K562 (cell line): Measurements from ENCODE around the gene GMIP. TPM values are rescaled to one million over a fixed set of nuclear protein-coding genes. Genes with fewer than 3 reads are reported as not detected.

Source experiments
- ATAC-seq: fragments of 200-7000 bp; cut with Tn5 transposase; 3 replicates; pipeline ENCODE4 v1.9.1; 2020; ENCODE audit warnings: moderate library complexity
- BruUV-seq: library from RNA; stranded (reverse); fragments of 400-500 nt; replicated peaks from 2 replicates; lab custom pipeline; 2021; lab: Mats Ljungman, UMichigan
- CTCF ChIA-PET: fragments of 300-600 bp; formaldehyde crosslinking; extraction: SDS; loops from one replicate; lab custom pipeline; 2021; ENCODE audit warnings: low intra/inter-chr PET ratio; lab: Yijun Ruan, JAX
- POLR2A ChIA-PET: fragments of 300-600, 350-650 bp; sonication (Branson Sonifier 250); formaldehyde crosslinking; extraction: SDS; loops from one replicate; lab custom pipeline; 2021; ENCODE audit warnings: antibody characterized with exemption, inconsistent platforms; lab: Yijun Ruan, JAX
- DNase-seq, 4 experiments: peaks; one replicate each; pipeline versions ENCODE4 v3.0.0 to v3.0.0-alpha.2; 2011 to 2018; ENCODE audit warnings: low spot score in 3 of 4, mixed read lengths in 3 of 4; ENCODE audit errors: extremely low read depth in 1 of 4
- FAIRE-seq: peaks from 2 replicates; lab custom pipeline; 2011; peaks lifted over from hg19 to GRCh38; lab: Jason Lieb, UNC
- H2AFZ ChIP-seq: 2 replicates; pipeline ENCODE4 v1.6.0; 2011; ENCODE audit warnings: low read depth, low read length, control low read depth, inconsistent platforms
- H3K27ac ChIP-seq: fragments of 200-600 bp; 3 replicates; pipeline ENCODE4 v1.8.0; 2011; ENCODE audit warnings: low read depth, mild to moderate bottlenecking, control low read depth, inconsistent platforms, low read length, moderate library complexity, mixed read lengths; ENCODE audit errors: extremely low read depth
- H3K27me3 ChIP-seq, 2 experiments: fragments of 300-600 bp in 1 of 2; 2 replicates in 1 of 2; 3 replicates in 1 of 2; pipeline versions ENCODE4 v1.6.0 to v1.8.0; 2011; ENCODE audit warnings: inconsistent platforms in 2 of 2, low read length in 2 of 2, mild to moderate bottlenecking in 1 of 2, mixed read lengths in 1 of 2, moderate library complexity in 1 of 2; ENCODE audit not compliant: control insufficient read depth in 2 of 2, insufficient read depth in 2 of 2
- H3K36me3 ChIP-seq: fragments of 300-600 bp; 3 replicates; pipeline ENCODE4 v1.8.0; 2011; ENCODE audit warnings: mild to moderate bottlenecking, low read length, inconsistent platforms; ENCODE audit not compliant: control insufficient read depth, insufficient read depth
- H3K4me1 ChIP-seq, 2 experiments: fragments of 200-600 bp in 1 of 2; replicated peaks in 1 of 2; 2 replicates in 1 of 2; 3 replicates in 1 of 2; pipeline versions ENCODE4 v1.5.1 to v1.8.0; 2011; ENCODE audit warnings: inconsistent platforms in 2 of 2, low read length in 2 of 2, mild to moderate bottlenecking in 1 of 2, mixed read lengths in 1 of 2, moderate library complexity in 1 of 2; ENCODE audit not compliant: control insufficient read depth in 2 of 2, insufficient read depth in 2 of 2
- H3K4me2 ChIP-seq: 2 replicates; pipeline ENCODE4 v1.6.1; 2011; ENCODE audit warnings: low read length, control low read depth, inconsistent platforms, mixed read lengths; ENCODE audit not compliant: insufficient read depth
- H3K4me3 ChIP-seq: fragments of 200-600 bp; sonication (generic), shearing (Covaris generic); 2 replicates; pipeline ENCODE4 v1.5.1; 2016; ENCODE audit warnings: control low read depth, inconsistent platforms
- H3K79me2 ChIP-seq: fragments of 200-600 bp; 3 replicates; pipeline ENCODE4 v1.8.0; 2011; ENCODE audit warnings: low read length, inconsistent platforms; ENCODE audit not compliant: control insufficient read depth, insufficient read depth
- H3K9ac ChIP-seq, 2 experiments: 2 replicates each; pipeline versions ENCODE4 v1.6.0 to v1.6.1; 2011; ENCODE audit warnings: low read depth in 2 of 2, low read length in 2 of 2, control low read depth in 1 of 2, inconsistent platforms in 1 of 2, mild to moderate bottlenecking in 1 of 2, mixed read lengths in 1 of 2; ENCODE audit not compliant: insufficient read depth in 1 of 2
- H3K9me1 ChIP-seq: one replicate; pipeline ENCODE4 v1.6.0; 2011; ENCODE audit warnings: inconsistent platforms, mild to moderate bottlenecking, low read length, moderate library complexity; ENCODE audit not compliant: control insufficient read depth, insufficient read depth
- H3K9me3 ChIP-seq: replicated peaks from 2 replicates; pipeline ENCODE4 v1.5.1; 2011; ENCODE audit warnings: low read depth, low read length, inconsistent platforms; ENCODE audit not compliant: control insufficient read depth, insufficient read depth
- H4K20me1 ChIP-seq: replicated peaks from 2 replicates; pipeline ENCODE4 v1.6.1; 2011; ENCODE audit warnings: low read length, inconsistent platforms, mixed read lengths; ENCODE audit not compliant: control insufficient read depth, insufficient read depth
- POLR2G ChIP-seq: fragments of 200-400 bp; formaldehyde crosslinking; IDR thresholded peaks from 2 replicates; pipeline ENCODE4 v1.6.1; 2017; ENCODE audit warnings: low read depth, mild to moderate bottlenecking, antibody characterized with exemption, low read length, moderate library complexity
- RBM15 ChIP-seq: fragments of 200-400 bp; formaldehyde crosslinking; IDR thresholded peaks from 2 replicates; pipeline ENCODE4 v1.6.1; 2018; ENCODE audit warnings: mild to moderate bottlenecking, low read length, moderate library complexity; ENCODE audit not compliant: insufficient read depth
- WGBS: fragments of 100-300 bp; shearing (Covaris generic); methylation state at CpG from one replicate; pipeline ENCODE4 v1.1.6; 2016; ENCODE audit warnings: low coverage, mixed read lengths; ENCODE audit not compliant: insufficient coverage; ENCODE audit errors: missing lambda C conversion rate; 5-methylcytosine and 5-hydroxymethylcytosine counted together
- in situ Hi-C: fragments of 300-500 bp; cut with MboI; formaldehyde crosslinking; loops from 4 replicates; pipeline ENCODE4 v1.15.0; 2018; ENCODE audit warnings: inconsistent platforms, mixed read lengths
- intact Hi-C: fragments of 100-400 bp; cut with micrococcal nuclease; formaldehyde crosslinking; loops from 2 replicates; pipeline ENCODE4 v1.14.2; 2022
- polyA plus RNA-seq, 8 experiments: library from polyadenylated mRNA; depleted of rRNA in 4 of 8; stranded (reverse) in 5 of 8; unstranded in 3 of 8; fragments of >200 nt; fragmentation: Nextera tagmentation in 2 of 8; fragmentation: Illumina TruSeq in 1 of 8; extraction: Ambion mirVana in 2 of 8; extraction: Trizol in 1 of 8; gene quantifications; 2 replicates each; pipeline versions ENCODE4 v1.2.1 to v1.2.3, GENCODE V29; 2011 to 2014; ENCODE audit warnings: inconsistent platforms in 1 of 8, missing spikeins in 1 of 8
- total RNA-seq, 7 experiments: library from RNA; depleted of rRNA in 6 of 7; stranded (reverse); fragments of >200 nt in 6 of 7; fragmentation: Illumina TruSeq in 2 of 7; extraction: Trizol in 2 of 7; gene quantifications; 2 replicates each; pipeline versions ENCODE4 v1.2.1 to v1.2.3, GENCODE V29; 2011 to 2021; ENCODE audit warnings: low replicate concordance in 1 of 7
- TF ChIP-seq, protein P1 (sequence below): sonication (generic); formaldehyde crosslinking; IDR thresholded peaks from 2 replicates; pipeline ENCODE4 v1.8.1; 2023; ENCODE audit warnings: mild to moderate bottlenecking, missing genetic modification reagents

GMIP gene
- total and polyA plus RNA-seq, 9 of the 15 experiments (the other 6 are each of a cell fraction or from before 2014, with no cell fraction given), result 0.14 to 15.8 (median 3.2) TPM

DNA sequence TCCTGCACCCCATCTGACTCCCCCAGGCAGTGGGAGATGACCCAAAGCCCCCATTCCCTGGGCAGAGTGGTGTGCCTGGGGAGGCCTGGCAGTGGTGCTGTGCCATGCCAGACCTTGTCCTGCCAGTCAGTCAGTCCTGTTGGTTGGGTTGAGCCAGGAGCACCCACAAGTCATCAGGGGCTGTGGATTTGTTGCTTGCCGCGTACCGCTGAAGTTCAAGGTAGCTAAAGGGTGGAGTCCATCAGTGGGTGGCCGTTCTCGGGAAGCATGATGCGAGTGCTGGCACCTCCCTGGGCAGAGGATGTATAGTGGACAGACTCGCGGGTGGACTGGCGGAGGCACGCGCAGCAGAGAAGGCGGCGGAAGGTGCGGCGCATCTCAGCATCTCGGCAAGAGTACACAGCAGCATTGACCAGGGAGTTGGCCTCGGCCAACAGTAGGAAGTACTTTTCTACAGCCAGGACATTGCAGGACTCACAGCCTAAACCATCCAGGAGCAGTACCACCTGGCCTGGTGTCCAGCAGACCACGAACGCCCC is 19.4 kb downstream of the GMIP start:
- no peak overlapping the region for H3K4me2 ChIP-seq
- intact Hi-C loops (no loop called here), in situ Hi-C loops (no loop called here)
- no peak overlapping the region for H2AFZ ChIP-seq
- no peak overlapping the region for H3K4me3 ChIP-seq
- H3K27ac ChIP-seq, result no peak overlapping the region
- 81% methylated on average over 17 of the region's 19 CpGs for WGBS
- no peaks in the 10 kb centered on the region for H3K79me2 ChIP-seq
- ChIA-PET POLR2A (interaction anchor here (1.0 kb wide), 1 partner anchor 9 kb away, joined by 4 read pairs; no protein-coding TSS in a partner anchor), CTCF (no interaction called here)
- ATAC-seq (no peak), DNase-seq (no peak), FAIRE-seq (no peak)
- no peaks in the 10 kb centered on the region for H4K20me1 ChIP-seq
- no peaks in the 10 kb centered on the region for H3K9me1 ChIP-seq
- TF ChIP-seq, protein P1, sequence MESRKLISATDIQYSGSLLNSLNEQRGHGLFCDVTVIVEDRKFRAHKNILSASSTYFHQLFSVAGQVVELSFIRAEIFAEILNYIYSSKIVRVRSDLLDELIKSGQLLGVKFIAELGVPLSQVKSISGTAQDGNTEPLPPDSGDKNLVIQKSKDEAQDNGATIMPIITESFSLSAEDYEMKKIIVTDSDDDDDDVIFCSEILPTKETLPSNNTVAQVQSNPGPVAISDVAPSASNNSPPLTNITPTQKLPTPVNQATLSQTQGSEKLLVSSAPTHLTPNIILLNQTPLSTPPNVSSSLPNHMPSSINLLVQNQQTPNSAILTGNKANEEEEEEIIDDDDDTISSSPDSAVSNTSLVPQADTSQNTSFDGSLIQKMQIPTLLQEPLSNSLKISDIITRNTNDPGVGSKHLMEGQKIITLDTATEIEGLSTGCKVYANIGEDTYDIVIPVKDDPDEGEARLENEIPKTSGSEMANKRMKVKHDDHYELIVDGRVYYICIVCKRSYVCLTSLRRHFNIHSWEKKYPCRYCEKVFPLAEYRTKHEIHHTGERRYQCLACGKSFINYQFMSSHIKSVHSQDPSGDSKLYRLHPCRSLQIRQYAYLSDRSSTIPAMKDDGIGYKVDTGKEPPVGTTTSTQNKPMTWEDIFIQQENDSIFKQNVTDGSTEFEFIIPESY (CRISPR knock-in tag), result peak; percentile 57; the same call in 1 of the 2 replicates
- TF ChIP-seq RBM15 (no peak), POLR2G (peak; percentile 18; the same call in 1 of the 2 replicates)
- peak overlapping the region in 1 of 2 experiments; percentile 76; a peak in 2 of 4 replicates for H3K9ac ChIP-seq
- BruUV-seq, result no TSS peak
- H3K4me1 ChIP-seq, result peaks cover 4 to 27% of the 10 kb centered on the region in 2 experiments
- no peaks in the 10 kb centered on the region for H3K9me3 ChIP-seq
- H3K27me3 ChIP-seq, result no peaks in the 10 kb centered on the region; a peak in 1 of 5 replicates
- H3K36me3 ChIP-seq, result no peaks in the 10 kb centered on the region
